NCI-H1417 treated with DMSO at 0.1 percent for 48 hours (cell line): ENCODE data around the gene C1orf198.

Source experiments
- DNase-seq: peaks from one replicate; lab custom pipeline; 2025; lab: John Stamatoyannopoulos, UW

Gene C1orf198

GRCh38 chr1:230867903-230868735 is at the start of gene C1orf198:
Gene C1orf198, minus strand, starts transcription at chr1:230868521. Its CDS starts 9 bp downstream, at chr1:230868512.
- no peak for DNase-seq

GRCh38 chr1:230917284-230918135 is 49.2 kb upstream of the C1orf198 start:
- DNase-seq = no peak

GRCh38 chr1:230916587-230917283 is 48.4 kb upstream of the C1orf198 start:
- no peak for DNase-seq

GRCh38 chr1:230915078-230915477 is 46.8 kb upstream of the C1orf198 start:
- DNase-seq = no peak

- no peak for DNase-seq
Measured at GRCh38 chr1:230913496-230913895, 45.2 kb upstream of the C1orf198 start.

- no peak for DNase-seq
Measured at GRCh38 chr1:230910755-230911117, 42.4 kb upstream of the C1orf198 start.

- no peak for DNase-seq
Measured at GRCh38 chr1:230909974-230910754, 41.8 kb upstream of the C1orf198 start.

GRCh38 chr1:230907472-230908205 is 39.3 kb upstream of the C1orf198 start:
- DNase-seq = no peak

GRCh38 chr1:230906226-230906625 is 37.9 kb upstream of the C1orf198 start:
- DNase-seq = no peak

- DNase-seq = no peak
Measured at GRCh38 chr1:230905733-230906132, 37.4 kb upstream of the C1orf198 start.

- DNase-seq = no peak
Measured at GRCh38 chr1:230902349-230902923, 34.1 kb upstream of the C1orf198 start.

GRCh38 chr1:230901671-230902070 is 33.4 kb upstream of the C1orf198 start:
- no peak for DNase-seq

- no peak for DNase-seq
Measured at GRCh38 chr1:230900984-230901383, 32.7 kb upstream of the C1orf198 start.

- no peak for DNase-seq
Measured at GRCh38 chr1:230899841-230900251, 31.5 kb upstream of the C1orf198 start.

GRCh38 chr1:230898748-230899147 is 30.4 kb upstream of the C1orf198 start:
- no peak for DNase-seq

GRCh38 chr1:230898144-230898543 is 29.8 kb upstream of the C1orf198 start:
- DNase-seq = no peak

GRCh38 chr1:230896779-230897178 is 28.5 kb upstream of the C1orf198 start:
- DNase-seq = no peak

GRCh38 chr1:230895452-230895851 is 27.1 kb upstream of the C1orf198 start:
- DNase-seq = no peak

GRCh38 chr1:230894664-230895063 is 26.3 kb upstream of the C1orf198 start:
- DNase-seq = no peak

GRCh38 chr1:230894032-230894431 is 25.7 kb upstream of the C1orf198 start:
- no peak for DNase-seq
